ENCODE measurements around the gene IGF2BP2.
"Not testable (repeated sequence)": the region's sequence is repeated elsewhere in the genome, so short reads cannot be mapped to it uniquely, and the experiment has no call there.

Gene IGF2BP2

DNA sequence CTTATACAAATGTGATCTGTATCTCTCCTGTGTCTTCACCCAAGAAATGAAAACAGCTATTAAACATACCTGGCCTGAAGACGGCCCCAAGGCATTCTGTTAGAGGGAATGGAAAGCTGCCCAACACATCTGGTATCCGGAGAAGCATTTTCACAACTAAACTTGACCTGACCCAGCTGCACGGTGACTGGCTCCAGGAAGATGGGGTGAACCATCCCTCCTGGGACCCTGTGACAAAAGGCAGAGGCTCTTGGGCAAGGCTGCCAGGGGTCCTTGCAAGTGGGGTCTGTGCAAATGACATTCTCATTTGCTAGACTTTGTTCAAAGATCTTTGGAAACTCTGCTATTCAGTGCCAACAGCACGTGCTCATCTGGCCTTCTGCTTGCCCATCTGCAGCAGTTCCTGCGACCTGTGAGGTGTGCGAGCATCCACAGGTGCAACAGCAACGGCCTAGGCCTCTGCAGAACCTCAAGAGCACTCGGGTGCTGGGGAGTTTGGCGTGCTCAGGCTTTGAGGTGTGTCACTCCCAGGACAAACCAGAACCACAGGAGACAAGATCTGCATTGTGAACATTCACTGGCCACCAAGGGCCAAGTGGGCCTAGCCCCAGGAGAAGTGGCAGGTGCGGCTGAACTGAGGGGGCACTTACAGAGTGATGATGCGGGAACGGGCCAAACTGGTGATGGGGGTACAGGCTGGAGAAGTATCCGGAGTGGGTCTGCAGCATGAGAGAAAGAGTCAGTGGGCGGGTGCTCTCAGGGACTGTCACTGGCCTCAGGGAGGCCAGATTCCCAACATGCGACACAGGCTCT, 166.9 kb downstream of the IGF2BP2 start:
- no peak for DNase-seq

DNA sequence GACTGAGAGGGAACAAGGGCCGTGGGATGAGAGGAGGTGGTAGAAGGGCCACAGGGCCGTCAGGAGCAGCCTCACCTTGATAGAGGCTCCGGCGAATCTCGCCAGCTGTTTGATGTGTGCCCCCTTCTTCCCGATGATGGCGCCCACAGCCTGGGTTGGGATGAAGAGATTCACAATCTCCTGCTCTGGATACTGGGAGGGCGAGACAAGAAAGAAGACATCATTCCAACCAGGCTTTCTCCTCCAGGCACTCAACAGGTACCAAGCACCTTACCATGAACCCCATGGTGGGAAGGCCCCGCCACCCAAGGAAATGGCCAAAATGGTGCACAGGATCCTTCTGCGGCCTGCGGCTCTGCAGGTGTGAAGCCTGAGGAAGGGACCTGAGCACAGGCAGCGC, 167.6 kb downstream of the IGF2BP2 start:
- DNase-seq = no peak

- no peak for DNase-seq
Measured at GRCh38 chr3:185656321-185656840, 168.5 kb downstream of the IGF2BP2 start.

DNA sequence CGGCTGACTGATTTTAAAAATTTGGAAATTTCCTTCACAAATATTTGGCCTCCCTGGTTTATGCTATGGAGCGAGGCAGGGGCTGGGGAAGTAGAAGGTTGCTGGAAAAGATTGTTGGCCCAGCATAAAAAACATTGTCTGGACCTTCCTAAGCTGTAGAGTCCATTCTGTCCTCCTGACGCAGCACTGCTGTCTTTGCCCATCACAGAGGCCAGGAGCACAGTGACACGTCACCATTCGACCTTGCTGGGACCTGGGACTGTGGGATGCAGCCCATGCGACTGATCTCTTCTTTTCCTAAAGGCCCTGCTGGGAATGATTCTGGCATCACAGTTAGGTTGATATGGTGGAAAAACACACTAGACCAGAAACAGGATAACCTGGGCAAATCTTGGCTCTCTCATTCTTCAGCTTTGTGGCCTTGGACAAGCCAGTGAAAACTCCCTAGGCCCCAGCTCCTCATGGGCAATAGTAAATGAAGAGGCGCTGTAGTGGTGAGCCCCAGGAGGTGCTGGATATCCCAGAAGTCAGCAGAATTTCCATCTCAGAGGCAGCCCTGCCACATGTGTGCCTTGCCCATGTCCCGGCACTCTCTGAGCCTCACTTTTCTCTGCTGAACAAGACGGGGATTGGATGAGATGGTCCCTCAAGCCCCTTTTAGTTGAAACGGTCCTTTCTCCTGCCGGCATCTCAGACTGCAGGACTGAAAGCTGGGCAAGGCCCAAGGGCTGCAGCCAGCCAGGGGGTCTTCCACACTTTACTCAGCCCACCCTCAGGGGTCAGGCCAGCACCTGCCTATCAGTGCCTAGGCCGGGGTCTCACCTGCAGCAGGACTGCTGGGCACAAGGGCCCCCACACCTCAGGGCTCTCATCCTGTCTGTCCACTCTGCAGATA, 169.2 kb downstream of the IGF2BP2 start:
- no peak for DNase-seq

- DNase-seq = no peak
Measured at GRCh38 chr3:185654758-185655145, 170.1 kb downstream of the IGF2BP2 start.

GRCh38 chr3:185653949-185654757, 170.7 kb downstream of the IGF2BP2 start:
- no peak for DNase-seq

- DNase-seq = no peak
Measured at GRCh38 chr3:185651971-185652370, 172.9 kb downstream of the IGF2BP2 start.

GRCh38 chr3:185649414-185649813, 175.4 kb downstream of the IGF2BP2 start:
- no peak for DNase-seq

- DNase-seq = no peak
Measured at GRCh38 chr3:185648396-185648795, 176.4 kb downstream of the IGF2BP2 start.

GRCh38 chr3:185647880-185648210, 177.0 kb downstream of the IGF2BP2 start:
- DNase-seq = no peak

- DNase-seq = no peak
Measured at GRCh38 chr3:185647134-185647879, 177.5 kb downstream of the IGF2BP2 start.

- no peak for DNase-seq
Measured at GRCh38 chr3:185646382-185647133, 178.3 kb downstream of the IGF2BP2 start.

DNA sequence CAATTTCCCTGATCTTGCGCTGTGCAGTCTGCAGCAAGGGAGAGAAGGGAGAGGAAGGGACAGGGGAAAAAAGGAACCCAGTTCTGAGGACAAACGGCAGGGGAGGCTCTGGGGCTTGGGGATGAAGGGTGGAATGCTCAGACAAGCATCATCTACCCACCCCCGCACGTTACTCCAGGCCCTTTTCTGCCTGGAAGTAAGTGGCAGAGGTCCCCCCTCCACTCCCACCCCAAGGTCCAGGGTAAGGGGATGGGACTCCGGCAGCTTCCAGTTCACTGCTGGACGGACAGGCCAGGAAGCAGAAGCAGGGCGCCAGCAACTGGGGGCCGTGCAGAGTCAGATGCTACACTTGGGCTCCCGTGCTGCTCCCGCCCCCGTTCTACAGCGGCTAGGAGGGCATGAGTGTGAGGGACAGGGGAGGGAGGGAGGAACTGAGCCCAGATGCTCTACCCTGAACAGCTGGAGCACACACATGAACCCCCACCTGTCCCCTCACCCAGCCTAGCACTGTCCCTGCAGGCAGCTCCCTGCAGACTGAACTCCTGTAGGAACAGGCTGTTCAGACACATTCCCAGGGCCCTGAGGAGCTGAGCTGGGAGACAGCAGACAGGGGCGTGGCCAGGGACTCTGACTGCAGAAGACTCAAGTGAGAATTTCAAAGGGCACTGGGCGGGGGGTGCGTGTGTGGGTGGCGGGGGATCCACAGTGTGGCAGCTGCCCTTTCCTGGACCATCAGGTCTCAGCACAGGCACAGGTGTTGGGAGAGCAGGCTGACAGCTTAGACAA, 179.1 kb downstream of the IGF2BP2 start:
- no peak for DNase-seq

DNA sequence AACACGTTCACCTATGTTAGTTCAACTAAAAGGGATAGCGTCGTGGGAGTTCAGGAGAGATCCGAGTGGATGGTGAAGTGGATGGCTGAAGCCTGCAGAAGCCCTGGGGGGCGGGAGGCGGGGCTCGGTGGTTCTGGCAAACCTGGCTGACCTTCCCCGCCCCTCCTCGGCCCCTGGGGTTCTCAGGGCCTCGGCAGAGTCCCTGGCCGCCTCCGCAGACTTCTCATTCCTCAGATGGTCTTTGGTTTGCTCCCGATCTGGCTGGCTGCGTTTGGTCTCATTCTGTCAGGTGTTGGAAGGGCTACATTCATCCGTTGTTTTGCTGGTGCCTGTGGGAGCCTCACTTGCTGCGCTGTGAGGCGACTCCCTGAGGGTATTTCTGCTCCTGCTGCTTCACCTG, 179.7 kb downstream of the IGF2BP2 start:
- not testable (repeated sequence) for DNase-seq

DNA sequence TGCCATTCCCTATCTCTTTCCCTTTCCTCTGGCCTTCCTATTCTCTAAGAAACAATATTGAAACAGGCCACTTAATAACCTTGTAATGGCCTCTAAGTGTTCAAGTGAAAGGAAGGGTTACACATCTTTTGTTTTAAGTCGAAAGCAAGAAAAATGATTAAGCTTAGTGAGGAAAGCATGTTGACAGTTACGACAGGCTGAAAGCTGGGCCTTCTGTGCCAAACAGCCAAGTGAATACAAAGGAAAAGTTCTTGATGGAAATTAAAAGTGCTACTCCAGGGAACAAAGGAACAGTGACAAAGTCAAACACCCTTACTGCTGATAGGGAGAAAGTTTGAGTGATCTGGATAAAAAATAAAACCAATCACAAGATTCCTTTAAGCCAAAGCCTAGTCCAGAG, 184.5 kb downstream of the IGF2BP2 start:
- DNase-seq = no peak

- no peak for DNase-seq
Measured at GRCh38 chr3:185639632-185640206, 185.1 kb downstream of the IGF2BP2 start.

DNA sequence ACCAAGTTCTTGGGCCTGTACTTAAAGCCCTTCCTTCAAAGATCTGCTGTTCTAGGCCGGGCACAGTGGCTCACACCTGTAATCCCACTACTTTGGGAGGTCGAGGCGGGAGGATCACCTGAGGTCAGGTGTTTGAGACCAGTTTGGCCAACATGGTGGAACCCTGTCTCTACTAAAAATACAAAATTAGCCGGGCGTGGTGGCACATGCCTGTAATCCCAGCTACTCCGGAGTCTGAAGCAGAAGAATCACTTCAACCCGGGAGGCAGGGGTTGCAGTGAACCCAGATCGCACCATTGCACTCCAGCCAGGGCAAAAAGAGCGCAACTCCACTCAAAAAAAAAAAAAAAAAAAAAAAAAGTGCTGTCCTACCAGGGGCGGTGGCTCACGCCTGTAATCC, 186.2 kb downstream of the IGF2BP2 start:
- not testable (repeated sequence) for DNase-seq

DNA sequence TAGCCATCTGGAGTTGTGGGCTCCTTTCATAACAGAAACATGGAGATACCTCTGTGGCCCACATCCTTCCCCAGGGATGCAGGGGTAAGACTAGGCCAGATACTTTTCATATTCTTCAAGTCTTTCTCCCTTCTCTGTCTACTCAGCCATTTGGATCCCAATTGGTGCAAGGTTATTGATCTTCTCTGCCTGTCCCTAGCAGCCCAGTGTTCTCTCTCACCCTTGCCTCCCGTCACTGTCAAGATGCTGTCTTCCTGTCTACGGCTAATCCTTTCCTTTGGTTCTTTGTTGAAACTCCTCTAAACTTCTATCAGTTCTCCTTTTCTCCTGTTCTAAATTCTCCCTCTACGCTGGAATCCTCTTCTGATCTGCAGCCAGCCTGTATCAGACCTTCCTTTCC, 187.5 kb downstream of the IGF2BP2 start:
- DNase-seq = no peak

GRCh38 chr3:185632996-185633395, 191.8 kb downstream of the IGF2BP2 start:
- no peak for DNase-seq

- DNase-seq = no peak
Measured at GRCh38 chr3:185631508-185632206, 193.2 kb downstream of the IGF2BP2 start.
